ENCODE data around the gene KAT2B.

Gene KAT2B

DNA sequence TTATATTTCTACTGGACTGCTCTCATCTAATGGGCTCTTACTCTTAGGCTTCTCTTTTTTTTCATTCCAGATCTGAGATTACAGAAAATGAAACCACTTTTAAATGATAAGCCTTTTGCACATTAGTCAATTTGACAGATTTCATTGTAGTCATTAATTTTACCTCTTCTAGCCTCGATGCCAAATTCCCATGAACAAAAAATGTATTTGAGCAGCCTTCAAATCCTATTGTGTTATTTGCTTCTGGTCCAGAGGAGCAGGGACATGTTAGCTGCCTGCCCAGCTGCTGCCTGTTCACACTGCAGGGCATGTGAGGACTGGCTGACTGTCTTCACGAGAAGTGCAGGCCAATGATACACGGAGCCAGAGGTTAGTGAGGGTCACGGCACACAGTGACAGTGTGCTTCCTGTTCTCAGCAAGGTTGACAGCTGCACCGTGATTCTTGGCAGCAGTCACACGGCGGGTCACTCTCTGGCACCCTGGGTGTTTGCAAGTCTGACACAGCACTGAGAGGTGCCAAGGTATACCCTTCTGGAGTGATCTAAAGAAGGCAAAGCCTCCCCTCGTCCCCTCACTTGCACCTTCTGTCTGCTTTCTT, 40.8 kb downstream of the KAT2B start:
- H3K9ac ChIP-seq (ENCODE audit: low read depth, low read length), result no peak overlapping the region
- no peaks in the 10 kb centered on the region for H3K36me3 ChIP-seq (ENCODE audit: insufficient read depth, low read length)
- no peak overlapping the region for H3K4me3 ChIP-seq (ENCODE audit: low read length)
- no peak overlapping the region for H3K4me2 ChIP-seq (ENCODE audit: low read length)
- H3K9me3 ChIP-seq (replicated peaks; ENCODE audit: low read length), result no peaks in the 10 kb centered on the region
- H3K4me1 ChIP-seq (ENCODE audit: control insufficient read depth, insufficient read depth, low read length), result peaks cover 4% of the 10 kb centered on the region
- H3K27me3 ChIP-seq (ENCODE audit: control insufficient read depth, insufficient read depth, low read length), result no peaks in the 10 kb centered on the region

DNA sequence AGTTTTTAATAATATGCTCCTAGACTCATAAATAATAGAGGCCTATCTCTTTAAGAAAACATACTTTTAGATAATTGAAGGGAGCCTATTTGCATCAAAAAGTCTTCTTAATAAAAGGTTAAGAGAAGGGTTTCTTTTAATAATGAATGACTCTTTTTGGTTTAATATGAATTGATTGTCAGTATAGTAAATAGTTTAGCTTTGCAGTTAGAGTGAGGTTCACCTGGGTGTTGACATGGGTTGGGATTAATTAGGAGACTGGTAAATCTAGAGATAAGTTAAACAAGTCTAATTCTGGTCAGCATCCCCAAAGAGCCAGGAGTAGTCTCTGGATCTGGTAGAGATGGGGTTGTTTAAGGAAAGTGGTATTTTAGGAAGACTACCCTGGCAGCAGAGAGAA, 43.0 kb downstream of the KAT2B start:
- Histone ChIP-seq H3K4me3 (ENCODE audit: low read length) (no peak overlapping the region), H3K36me3 (ENCODE audit: insufficient read depth, low read length) (no peaks in the 10 kb centered on the region), H3K4me1 (ENCODE audit: control insufficient read depth, insufficient read depth, low read length) (peaks cover 4% of the 10 kb centered on the region), H3K27me3 (ENCODE audit: control insufficient read depth, insufficient read depth, low read length) (no peaks in the 10 kb centered on the region), H3K4me2 (ENCODE audit: low read length) (no peak overlapping the region), H3K9ac (ENCODE audit: low read depth, low read length) (no peak overlapping the region), H3K9me3 (replicated peaks; ENCODE audit: low read length) (no peaks in the 10 kb centered on the region)

DNA sequence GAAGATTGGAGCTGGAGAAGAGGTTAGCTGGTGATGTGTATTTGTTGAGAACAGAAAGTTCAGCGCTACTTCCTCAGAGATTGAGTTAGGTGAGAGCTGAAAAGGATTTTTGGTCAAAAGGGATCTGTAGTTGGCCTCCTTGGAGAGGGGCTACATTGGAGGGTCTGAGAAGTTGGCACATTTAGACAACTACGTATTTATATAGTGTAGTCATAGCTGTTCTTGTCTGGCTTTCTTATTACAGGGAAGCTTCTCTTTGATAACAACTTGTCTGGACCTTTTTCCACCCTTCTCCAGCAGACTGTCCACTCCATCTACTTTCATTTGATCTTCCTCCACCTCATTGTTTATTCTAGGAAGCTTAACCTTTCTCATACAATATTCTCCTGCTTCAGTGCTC, 43.7 kb downstream of the KAT2B start:
- no peaks in the 10 kb centered on the region for H3K9me3 ChIP-seq (replicated peaks; ENCODE audit: low read length)
- H3K4me1 ChIP-seq (ENCODE audit: control insufficient read depth, insufficient read depth, low read length), result peaks cover 4% of the 10 kb centered on the region
- no peaks in the 10 kb centered on the region for H3K27me3 ChIP-seq (ENCODE audit: control insufficient read depth, insufficient read depth, low read length)
- no peak overlapping the region for H3K9ac ChIP-seq (ENCODE audit: low read depth, low read length)
- H3K4me3 ChIP-seq (ENCODE audit: low read length), result no peak overlapping the region
- no peak overlapping the region for H3K4me2 ChIP-seq (ENCODE audit: low read length)
- H3K36me3 ChIP-seq (ENCODE audit: insufficient read depth, low read length), result no peaks in the 10 kb centered on the region

DNA sequence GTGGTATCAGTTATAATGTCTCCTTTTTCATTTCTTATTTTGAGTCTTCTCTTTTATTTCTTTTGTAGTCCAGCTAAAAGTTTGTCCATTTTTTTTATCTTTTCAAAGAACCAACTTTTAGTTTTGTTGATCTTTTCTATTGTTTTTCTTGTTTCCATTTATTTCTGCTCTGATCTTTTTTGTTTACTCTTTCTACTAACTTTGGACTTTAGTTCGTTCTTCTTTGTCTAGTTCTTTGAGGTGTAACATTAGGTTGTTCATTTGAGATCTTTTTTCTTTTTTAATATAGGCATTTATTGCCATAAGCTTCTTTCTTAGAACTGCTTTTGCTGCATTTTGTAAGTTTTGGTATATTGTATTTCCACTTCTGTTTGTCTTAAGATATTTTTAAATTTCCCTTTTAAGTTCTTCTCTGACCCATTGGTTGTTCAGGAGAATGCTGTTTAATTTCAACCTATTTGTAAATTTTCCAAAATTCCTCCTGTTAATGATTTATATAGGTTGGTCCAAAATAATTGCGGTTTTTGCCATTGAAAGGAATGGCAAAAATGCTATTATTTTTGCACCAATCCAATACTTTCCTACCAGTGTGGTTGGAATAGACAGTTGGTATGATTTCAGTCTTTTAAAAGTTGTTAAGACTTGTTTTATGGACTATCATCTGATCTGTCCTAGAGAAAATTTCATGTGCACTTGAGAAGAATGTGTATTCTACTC, 51.2 kb downstream of the KAT2B start:
- Histone ChIP-seq H3K36me3 (ENCODE audit: insufficient read depth, low read length) (no peaks in the 10 kb centered on the region), H3K9ac (ENCODE audit: low read depth, low read length) (no peak overlapping the region), H3K4me2 (ENCODE audit: low read length) (no peak overlapping the region), H3K9me3 (replicated peaks; ENCODE audit: low read length) (no peaks in the 10 kb centered on the region), H3K4me1 (ENCODE audit: control insufficient read depth, insufficient read depth, low read length) (no peaks in the 10 kb centered on the region), H3K4me3 (ENCODE audit: low read length) (no peak overlapping the region), H3K27me3 (ENCODE audit: control insufficient read depth, insufficient read depth, low read length) (no peaks in the 10 kb centered on the region)

DNA sequence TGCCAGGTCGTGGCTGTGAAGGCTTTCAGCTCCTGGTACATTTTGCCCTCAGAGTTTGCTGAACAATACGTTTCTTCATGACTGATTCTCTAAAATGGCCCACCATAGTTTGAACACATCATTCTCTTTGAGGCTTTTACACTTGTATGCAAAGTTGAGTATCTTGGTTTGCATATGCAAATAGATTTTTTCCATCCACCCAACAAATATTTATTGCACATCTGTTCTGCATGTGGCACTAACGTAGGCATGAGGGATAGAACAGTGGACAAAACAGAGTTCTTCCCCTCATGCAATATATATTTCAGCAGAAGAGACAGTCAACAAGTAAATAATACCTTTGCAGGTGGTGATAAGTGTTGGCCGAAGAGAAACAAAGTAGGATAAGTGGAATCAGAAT, 55.2 kb downstream of the KAT2B start:
- Histone ChIP-seq H3K4me2 (ENCODE audit: low read length) (no peak overlapping the region), H3K4me1 (ENCODE audit: control insufficient read depth, insufficient read depth, low read length) (peaks cover 6% of the 10 kb centered on the region), H3K27me3 (ENCODE audit: control insufficient read depth, insufficient read depth, low read length) (no peaks in the 10 kb centered on the region), H3K36me3 (ENCODE audit: insufficient read depth, low read length) (no peaks in the 10 kb centered on the region), H3K9ac (ENCODE audit: low read depth, low read length) (no peak overlapping the region), H3K9me3 (replicated peaks; ENCODE audit: low read length) (no peaks in the 10 kb centered on the region), H3K4me3 (ENCODE audit: low read length) (no peak overlapping the region)

DNA sequence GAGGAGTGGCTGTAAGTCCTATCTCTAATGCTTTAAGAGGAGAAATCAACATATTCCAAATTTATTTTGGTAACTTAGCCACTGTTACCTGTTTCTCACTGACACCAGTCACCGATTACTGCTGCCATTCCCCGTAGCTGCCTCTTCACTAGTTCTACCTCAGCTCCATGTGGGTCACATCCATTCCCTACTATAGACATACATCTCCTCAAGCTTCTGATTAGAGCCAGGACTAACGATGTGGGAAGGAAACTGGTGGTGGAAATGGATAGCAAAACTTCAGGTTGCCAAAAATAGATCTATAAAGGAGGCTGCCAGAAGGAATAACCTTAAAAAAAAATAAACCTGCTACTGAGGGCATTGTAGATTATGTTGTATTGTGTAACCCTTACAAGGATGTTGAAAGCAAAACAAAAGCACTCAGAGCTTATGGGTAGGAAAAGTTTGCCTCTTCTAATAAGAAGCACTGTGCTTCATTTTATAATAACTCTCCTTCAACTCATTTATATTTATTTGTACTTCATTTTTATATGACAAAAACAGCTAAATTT, 56.0 kb downstream of the KAT2B start:
- Histone ChIP-seq H3K9me3 (replicated peaks; ENCODE audit: low read length) (no peaks in the 10 kb centered on the region), H3K9ac (ENCODE audit: low read depth, low read length) (no peak overlapping the region), H3K4me2 (ENCODE audit: low read length) (no peak overlapping the region), H3K4me1 (ENCODE audit: control insufficient read depth, insufficient read depth, low read length) (peaks cover 6% of the 10 kb centered on the region), H3K36me3 (ENCODE audit: insufficient read depth, low read length) (no peaks in the 10 kb centered on the region), H3K27me3 (ENCODE audit: control insufficient read depth, insufficient read depth, low read length) (no peaks in the 10 kb centered on the region), H3K4me3 (ENCODE audit: low read length) (no peak overlapping the region)

DNA sequence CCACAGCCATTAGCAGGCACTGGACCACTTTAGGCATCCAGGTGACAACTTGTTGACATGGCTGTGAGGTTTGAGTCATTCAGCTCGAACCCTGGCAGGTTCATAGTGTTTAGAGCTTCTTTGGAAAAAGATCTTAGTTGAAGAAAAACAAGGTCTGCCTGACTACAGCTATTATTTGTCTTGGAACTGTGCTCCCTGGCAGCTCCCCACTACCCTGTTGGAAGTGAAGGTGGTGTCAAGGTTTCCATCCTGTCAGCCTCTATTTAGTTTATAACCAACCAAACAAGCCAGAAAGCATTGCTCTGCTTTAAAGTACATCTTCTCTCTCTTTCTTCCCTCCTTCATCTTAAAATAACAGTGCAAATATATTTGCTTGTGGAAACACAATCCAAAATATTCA, 56.8 kb downstream of the KAT2B start:
- Histone ChIP-seq H3K4me1 (ENCODE audit: control insufficient read depth, insufficient read depth, low read length) (peaks cover 6% of the 10 kb centered on the region), H3K36me3 (ENCODE audit: insufficient read depth, low read length) (no peaks in the 10 kb centered on the region), H3K4me2 (ENCODE audit: low read length) (no peak overlapping the region), H3K27me3 (ENCODE audit: control insufficient read depth, insufficient read depth, low read length) (no peaks in the 10 kb centered on the region), H3K9ac (ENCODE audit: low read depth, low read length) (no peak overlapping the region), H3K4me3 (ENCODE audit: low read length) (no peak overlapping the region), H3K9me3 (replicated peaks; ENCODE audit: low read length) (no peaks in the 10 kb centered on the region)

DNA sequence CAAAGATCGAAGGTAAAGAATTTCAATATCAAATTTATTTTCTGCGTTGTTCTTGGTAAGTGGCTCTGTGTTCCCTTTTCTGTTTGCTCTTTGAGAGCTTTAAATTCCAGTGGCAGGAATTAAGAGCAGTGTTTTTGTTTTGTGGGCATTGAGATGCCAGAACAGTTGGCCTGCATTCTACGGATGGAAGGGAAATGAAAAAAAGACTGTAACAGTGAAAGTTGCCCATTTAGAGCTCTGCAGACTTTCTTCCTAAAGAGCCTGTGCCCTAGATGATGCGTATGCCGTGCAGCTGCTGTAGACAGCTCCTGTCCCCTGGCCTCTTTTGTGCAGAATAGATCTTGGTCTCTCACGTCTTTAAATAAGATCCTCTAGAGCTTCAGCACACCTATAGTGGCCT, 58.8 kb downstream of the KAT2B start:
- Histone ChIP-seq H3K4me1 (ENCODE audit: control insufficient read depth, insufficient read depth, low read length) (peaks cover 6% of the 10 kb centered on the region), H3K4me2 (ENCODE audit: low read length) (no peak overlapping the region), H3K9ac (ENCODE audit: low read depth, low read length) (no peak overlapping the region), H3K4me3 (ENCODE audit: low read length) (no peak overlapping the region), H3K36me3 (ENCODE audit: insufficient read depth, low read length) (no peaks in the 10 kb centered on the region), H3K9me3 (replicated peaks; ENCODE audit: low read length) (no peaks in the 10 kb centered on the region), H3K27me3 (ENCODE audit: control insufficient read depth, insufficient read depth, low read length) (no peaks in the 10 kb centered on the region)

DNA sequence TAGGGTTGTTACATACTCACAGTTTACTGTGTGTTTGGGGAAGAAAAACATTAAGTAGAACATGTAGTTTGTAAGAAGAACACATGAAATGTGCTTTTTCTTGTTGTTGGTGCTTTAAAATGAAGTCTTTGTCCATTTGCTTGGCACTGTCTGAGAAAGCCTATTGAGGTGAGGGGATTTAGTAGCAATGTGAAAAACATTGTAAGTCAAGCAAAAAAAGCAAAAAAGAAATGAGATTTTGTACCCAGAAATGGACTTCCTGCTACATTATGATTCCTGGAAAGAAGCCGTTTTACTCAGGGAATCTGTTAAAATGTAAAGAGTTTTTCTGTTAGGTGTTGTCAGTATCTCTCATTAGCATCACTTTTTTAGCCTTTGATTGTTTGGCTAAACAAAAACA, 59.9 kb downstream of the KAT2B start:
- H3K36me3 ChIP-seq (ENCODE audit: insufficient read depth, low read length), result no peaks in the 10 kb centered on the region
- H3K9me3 ChIP-seq (replicated peaks; ENCODE audit: low read length), result no peaks in the 10 kb centered on the region
- H3K27me3 ChIP-seq (ENCODE audit: control insufficient read depth, insufficient read depth, low read length), result no peaks in the 10 kb centered on the region
- no peak overlapping the region for H3K9ac ChIP-seq (ENCODE audit: low read depth, low read length)
- no peak overlapping the region for H3K4me3 ChIP-seq (ENCODE audit: low read length)
- H3K4me1 ChIP-seq (ENCODE audit: control insufficient read depth, insufficient read depth, low read length), result peaks cover 6% of the 10 kb centered on the region
- H3K4me2 ChIP-seq (ENCODE audit: low read length), result no peak overlapping the region

DNA sequence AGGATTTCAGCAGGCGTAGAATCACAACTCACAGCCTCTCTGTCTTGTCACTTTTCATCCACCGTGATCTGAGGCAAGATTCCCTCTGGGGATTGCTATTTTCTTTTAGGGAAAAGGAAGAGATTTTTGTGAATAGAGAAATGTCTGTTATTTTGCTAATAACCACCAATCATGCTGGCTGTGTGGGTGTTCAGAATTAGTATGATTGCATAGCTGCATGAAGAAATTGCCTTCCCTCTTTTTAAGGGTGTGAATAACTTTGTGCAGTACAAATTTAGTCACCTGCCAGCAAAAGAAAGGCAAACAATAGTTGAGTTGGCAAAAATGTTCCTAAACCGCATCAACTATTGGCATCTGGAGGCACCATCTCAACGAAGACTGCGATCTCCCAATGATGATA, 60.8 kb downstream of the KAT2B start:
- no peaks in the 10 kb centered on the region for H3K36me3 ChIP-seq (ENCODE audit: insufficient read depth, low read length)
- no peak overlapping the region for H3K9ac ChIP-seq (ENCODE audit: low read depth, low read length)
- peaks cover 6% of the 10 kb centered on the region for H3K4me1 ChIP-seq (ENCODE audit: control insufficient read depth, insufficient read depth, low read length)

DNA sequence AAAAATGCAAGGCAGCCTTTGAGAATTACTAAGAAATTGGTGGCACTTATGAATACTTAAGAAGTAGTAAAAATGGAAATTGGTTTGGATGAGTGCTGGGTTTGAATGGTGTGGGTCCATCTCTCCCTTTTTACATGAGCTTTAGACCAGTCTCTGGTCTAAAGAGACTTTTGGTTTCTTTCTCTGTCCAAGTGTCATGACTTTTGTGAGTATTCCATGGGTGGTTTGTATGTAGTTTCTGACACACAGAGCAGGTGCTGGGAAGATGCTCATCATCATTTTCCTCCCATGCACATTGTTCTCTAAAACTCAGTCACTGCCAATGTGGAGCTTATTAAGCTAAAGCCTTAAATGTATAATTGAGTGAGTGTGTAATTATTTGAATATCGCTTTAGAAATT, 63.5 kb downstream of the KAT2B start:
- H3K36me3 ChIP-seq (ENCODE audit: insufficient read depth, low read length), result no peaks in the 10 kb centered on the region
- no peak overlapping the region for H3K4me3 ChIP-seq (ENCODE audit: low read length)
- peaks cover 6% of the 10 kb centered on the region for H3K4me1 ChIP-seq (ENCODE audit: control insufficient read depth, insufficient read depth, low read length)
- H3K9me3 ChIP-seq (replicated peaks; ENCODE audit: low read length), result no peaks in the 10 kb centered on the region
- H3K4me2 ChIP-seq (ENCODE audit: low read length), result no peak overlapping the region
- no peak overlapping the region for H3K9ac ChIP-seq (ENCODE audit: low read depth, low read length)
- H3K27me3 ChIP-seq (ENCODE audit: control insufficient read depth, insufficient read depth, low read length), result no peaks in the 10 kb centered on the region

More for the DNA sequence above, 60.8 kb downstream of the KAT2B start:
- Histone ChIP-seq H3K9me3 (replicated peaks; ENCODE audit: low read length) (no peaks in the 10 kb centered on the region), H3K4me2 (ENCODE audit: low read length) (no peak overlapping the region), H3K27me3 (ENCODE audit: control insufficient read depth, insufficient read depth, low read length) (no peaks in the 10 kb centered on the region), H3K4me3 (ENCODE audit: low read length) (no peak overlapping the region)

DNA sequence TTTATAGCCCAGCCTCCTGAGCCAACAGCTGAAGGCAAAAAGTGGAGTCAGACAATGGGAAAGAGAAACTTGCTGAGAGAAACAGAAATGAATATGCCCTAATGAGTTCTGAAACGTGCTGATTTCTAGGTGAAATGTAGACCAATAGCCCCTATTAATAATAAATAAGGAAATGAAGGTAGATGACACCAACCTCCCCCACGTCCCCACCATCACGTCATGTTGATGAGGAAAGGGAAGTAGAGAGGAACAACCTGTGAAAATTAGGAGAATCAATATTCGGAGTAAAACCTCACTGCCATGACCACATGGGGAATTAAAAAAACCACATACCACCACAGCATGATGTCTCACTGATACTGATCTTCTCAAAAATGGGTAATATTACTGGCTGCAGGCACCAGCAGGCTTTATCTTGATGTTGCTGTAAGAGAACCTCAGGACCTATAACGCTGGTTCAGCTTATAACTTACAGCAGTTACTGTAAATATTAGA, 64.0 kb downstream of the KAT2B start:
- no peak overlapping the region for H3K4me2 ChIP-seq (ENCODE audit: low read length)
- no peaks in the 10 kb centered on the region for H3K27me3 ChIP-seq (ENCODE audit: control insufficient read depth, insufficient read depth, low read length)
- no peaks in the 10 kb centered on the region for H3K36me3 ChIP-seq (ENCODE audit: insufficient read depth, low read length)
- no peak overlapping the region for H3K9ac ChIP-seq (ENCODE audit: low read depth, low read length)
- no peak overlapping the region for H3K4me3 ChIP-seq (ENCODE audit: low read length)
- H3K9me3 ChIP-seq (replicated peaks; ENCODE audit: low read length), result no peaks in the 10 kb centered on the region
- peaks cover 2% of the 10 kb centered on the region for H3K4me1 ChIP-seq (ENCODE audit: control insufficient read depth, insufficient read depth, low read length)

All from skeletal muscle satellite cell (primary cell).